ELR (cell line): Measurements from ENCODE around the gene ZNF487.
"Not testable (repeated sequence)": the region's sequence is repeated elsewhere in the genome, so short reads cannot be mapped to it uniquely, and the experiment has no call there.

Experiments used
- DNase-seq: peaks from one replicate; pipeline ENCODE4 v3.0.0-alpha.2; 2015; ENCODE audit warnings: low read depth

The ZNF487 gene

DNA sequence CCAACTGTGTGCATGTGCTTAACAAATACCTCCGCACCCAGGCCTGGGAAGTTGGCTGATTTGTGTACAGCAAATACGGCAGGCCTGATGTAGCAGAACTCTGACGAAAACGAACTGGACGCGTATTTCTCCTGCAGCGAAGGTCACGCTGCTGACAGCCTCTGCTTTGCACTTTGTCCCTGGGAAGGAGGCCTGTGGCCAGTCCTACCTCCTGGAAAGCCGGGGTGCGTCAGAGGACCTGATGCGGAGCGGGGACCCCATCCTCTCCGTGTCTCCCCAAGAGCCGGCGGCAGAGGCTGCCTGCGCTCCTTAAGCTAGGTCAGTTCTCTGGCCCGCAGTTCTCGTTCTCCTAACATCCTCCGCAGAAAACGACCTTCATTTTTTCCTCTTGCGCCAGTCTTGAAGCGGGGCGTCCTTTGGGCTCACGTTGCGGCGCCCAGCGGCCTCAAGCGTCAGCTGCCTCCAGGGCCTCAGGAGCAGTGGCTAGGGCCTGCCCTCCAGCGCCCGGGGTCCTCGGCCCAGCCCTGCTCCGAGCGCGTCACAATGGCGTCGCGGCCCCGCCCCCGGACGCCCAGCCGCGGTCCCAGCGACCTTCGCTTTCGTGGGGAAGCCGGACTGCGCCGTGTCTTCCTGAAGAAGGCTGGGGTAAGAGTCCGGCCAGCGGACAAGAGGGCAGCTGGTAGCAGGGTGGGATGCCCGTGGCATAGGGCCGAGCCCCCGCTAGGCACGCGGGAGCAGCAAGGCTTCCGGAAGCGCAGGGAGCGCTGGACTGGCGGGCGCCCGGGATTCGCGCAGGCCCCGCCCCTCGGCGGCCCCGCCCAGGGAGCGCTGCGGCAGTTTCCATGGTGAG lies at the start of gene ZNF487:
TSS of gene ZNF487 (plus strand) at position 821 of the 850 bp plus-strand sequence. CDS start 38,703 bp downstream, outside the sequence.
- DNase-seq, result peak; percentile 90

DNA sequence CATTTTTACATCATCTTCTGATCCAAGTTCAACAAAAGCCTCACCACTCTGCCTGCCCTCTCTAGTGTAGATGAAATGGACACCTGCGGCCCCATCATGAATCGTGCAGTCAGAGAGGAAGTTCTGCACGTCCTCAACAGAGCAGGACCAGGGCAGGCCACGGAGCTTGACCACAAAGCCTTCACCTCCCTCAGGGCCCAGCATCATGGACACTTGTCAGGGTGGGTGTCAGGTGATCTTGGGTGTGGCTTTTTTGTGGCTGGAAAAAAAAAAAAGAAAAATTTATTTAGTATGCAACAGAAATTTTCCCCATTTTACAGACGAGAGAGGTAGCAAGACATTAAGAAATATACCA lies 49.3 kb upstream of the ZNF487 start:
- DNase-seq, result no peak

DNA sequence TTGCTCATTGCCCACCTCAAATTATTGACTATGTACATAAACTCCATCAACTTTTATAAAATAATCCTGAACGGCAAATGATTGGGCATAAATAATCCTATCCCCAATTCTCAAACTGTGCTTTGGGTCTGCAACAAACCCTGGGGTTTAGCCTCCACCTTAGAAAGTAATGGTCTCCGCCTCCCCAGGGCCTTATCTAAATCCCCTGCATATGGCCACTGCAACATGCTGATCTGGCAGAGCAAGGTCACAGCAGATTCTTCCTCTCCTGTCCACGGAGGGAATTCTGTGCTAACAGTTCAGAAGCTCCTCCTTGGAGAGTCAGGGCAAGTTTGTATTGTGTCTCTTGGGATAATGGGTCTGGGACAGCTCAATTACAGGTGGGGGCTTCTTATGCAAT lies 47.0 kb upstream of the ZNF487 start:
- DNase-seq, result no peak

DNA sequence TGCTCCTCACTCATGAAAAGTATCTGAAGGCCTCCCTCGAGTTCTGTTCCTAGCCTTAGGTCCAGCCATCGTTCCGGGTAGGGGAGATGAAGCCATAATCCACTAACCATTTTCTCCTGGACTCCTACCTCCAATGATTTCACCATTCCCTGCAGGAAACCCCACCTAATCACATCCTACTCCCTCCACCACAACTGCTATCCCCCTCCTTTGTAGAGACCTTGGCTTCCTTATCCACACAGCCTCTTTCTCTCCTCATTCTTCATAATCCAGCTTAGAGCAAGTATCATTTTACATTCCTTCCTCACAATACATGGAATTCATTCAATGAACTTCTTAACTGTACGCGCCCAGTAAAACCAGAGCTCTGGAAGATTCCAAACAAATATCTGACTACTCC lies 46.6 kb upstream of the ZNF487 start:
- no peak for DNase-seq

DNA sequence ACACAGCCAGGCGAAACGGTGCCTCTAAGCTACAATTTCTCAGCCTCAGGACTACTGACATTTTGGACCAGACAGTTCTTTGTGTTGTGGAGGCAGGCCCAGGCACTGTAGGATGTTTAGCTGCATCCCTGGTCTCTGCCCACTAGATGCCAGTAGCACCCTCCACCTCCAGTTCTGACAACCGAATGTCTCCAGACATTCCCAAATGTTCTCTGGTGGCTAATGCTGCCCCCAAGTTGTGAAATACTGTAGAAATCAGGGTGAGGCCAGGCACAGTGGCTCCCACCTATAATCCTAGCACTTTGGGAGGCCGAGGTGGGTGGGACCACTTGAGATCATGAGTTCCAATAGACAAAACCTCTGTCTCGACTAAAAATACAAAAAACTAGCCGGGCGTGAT lies 46.2 kb upstream of the ZNF487 start:
- DNase-seq, result peak; percentile 64

DNA sequence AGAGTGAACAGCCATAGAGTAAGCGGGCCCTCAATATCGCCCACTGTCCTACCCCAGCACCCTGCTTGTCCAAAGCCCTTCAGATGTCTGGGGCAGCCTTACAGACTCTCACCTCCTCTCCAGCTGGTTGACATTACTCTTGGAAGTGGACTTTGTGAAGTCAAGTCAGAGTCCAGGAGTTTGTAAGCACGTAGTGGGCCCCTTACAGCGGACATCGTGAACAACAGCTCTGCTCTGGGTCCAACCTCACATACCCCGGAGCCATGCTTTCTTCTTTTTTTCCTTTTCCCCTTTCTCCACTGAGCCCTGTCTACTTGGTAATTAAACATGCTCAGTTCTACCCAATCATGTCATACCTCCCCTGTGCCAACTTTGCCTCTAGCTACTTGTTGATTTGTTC lies 45.4 kb upstream of the ZNF487 start:
- no peak for DNase-seq

DNA sequence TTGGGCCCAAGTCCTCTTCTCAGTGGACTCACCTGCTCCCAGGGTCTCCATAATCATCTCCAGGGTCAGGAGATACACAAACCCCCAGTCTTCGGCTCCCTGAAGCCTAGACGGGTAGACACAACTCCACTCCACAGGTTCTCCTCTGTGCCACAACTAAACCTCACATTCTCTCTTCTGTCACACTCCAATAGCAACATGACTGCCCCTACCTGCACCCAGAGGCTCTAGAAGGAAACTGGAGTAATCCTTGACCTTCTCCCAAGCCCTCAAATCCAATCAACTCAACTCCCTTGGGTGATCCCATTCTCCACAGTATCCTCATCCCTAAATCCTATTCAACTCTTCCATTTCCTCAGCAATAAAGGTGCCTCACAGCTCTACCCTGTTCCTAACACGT lies 44.2 kb upstream of the ZNF487 start:
- DNase-seq, result no peak

DNA sequence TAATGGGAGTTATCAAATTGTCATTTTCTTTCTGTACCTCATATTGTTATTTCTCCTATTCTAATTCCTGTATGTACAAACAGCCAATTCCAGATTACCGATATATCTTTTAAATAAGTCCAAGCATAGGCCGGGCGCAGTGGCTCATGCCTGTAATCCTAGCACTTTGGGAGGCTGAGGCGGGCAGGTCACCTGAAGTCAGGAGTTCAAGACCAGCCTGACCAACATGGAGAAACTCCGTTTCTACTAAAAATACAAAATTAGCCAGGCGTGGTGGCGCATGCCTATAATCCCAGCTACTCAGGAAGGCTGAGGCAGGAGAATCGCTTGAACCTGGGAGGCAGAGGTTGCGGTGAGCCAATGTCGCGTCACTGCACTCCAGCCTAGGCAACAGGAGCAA lies 43.7 kb upstream of the ZNF487 start:
- not testable (repeated sequence) for DNase-seq

DNA sequence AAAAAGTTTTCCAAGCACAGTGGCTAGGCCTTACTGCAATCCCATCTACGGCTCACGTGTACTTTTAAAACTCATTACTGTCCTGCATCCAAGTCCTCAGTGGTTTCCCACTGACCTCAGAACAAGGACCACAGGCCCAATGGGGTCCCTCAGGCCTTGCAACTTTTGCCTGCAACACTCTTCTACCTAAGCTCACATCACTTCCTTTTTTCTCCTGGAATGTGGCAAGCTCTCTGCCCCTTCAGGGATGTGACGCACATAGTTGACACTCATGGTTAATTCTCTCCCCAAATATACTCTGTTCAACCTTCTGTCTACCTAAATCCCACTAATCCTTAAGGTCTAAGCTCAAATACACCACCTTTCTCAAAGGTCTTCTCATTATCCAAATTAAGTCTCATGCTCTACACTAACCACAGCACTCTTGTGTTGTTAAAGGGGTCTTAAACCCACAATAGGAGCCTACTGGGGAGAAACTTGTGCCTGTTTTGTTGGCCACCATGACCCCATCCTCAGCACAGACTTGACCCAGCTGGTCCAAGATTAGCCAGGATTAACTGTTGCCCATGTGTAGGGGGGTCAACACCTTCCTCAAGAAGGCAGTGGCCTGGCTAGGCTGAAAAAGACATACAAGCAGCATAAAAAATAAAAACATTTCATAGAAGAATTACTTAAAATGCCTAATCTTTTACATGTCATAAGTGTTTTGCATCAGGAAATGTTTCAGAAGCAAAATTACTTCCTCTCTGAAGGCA lies 43.1 kb upstream of the ZNF487 start:
- DNase-seq, result no peak

DNA sequence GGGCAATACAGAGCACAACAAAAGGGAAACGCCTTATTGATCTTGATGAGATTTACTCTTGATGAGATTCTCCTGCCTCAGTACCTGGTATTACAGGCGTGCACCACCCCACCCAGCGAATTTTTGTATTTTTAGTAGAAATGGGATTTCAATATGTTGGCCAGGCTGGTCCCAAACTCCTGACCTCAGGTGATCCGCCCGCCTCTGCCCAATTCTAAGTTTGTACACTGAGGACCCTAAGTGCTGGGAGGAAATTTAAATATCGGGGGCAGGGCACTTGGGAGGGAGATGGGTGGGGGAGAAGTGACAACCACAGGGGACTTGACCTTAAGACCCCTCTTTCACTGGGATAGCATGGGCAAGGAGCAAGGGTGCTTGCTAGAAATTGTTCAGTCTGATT lies 42.0 kb upstream of the ZNF487 start:
- DNase-seq, result no peak

DNA sequence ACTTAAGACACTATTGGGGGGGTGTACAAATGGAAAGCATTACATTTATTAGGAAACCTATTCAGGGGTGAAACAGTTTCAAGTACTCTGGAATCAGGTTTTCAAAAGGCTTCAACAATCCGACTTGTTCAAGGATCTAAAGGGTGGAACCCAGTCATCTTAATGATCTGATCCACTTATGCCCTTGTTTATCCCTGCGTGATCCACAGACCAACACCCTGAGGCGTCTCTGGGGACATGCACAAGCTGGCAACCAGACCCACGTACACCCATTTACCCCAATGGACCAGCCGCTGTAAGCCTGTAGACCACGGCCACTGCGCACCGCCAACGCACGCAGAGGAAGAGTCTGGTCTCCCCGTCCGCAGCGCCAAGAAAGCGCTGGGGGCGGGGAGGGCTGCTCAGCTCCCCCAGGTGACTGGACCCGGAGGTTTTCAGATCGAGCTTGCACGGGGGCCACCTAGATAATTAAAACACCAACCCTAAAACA lies 41.3 kb upstream of the ZNF487 start:
- DNase-seq, result peak; percentile 54

DNA sequence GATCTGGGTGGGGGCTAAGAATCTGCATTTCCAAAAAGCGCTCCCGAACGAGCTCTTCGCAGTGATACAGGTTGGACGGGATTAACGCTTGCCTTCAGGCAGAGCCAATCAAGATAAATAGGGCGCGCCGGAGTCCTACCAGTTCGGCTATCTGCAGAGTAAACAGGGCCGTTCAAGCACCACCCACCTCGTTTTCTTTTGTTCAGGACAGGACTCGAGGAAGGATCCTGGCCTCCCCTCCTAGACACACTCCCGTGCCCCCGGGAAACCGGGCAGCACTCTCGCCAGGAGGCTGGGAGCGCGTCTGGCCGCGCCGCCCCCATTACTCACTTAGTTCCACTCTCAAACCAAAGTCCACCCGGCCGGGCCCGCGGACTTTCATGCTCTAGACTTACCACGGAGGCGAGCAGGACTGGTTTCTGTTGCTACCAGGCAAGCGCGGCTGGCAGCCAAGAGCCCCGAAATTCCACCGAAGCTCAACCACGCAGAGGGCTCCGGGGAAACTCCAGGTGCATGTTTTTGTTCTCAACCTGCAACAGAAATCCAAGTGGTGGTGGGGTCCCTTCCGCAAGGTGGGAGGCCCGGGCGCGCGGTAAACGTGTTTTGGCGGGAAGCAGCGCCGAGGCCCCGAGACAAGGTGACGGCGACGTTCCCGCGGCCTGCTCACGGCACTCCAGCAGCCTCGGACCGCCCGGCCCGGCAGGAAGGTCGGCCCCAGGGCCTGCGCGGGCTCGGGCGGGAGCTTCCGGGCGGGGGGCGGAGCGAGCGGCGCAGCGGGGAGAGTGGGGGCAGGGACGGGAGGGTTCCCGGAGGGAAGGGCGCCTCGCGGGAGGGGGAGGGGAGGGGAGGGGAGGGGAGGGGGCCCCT lies 40.6 kb upstream of the ZNF487 start:
- DNase-seq, result peak; percentile 83

DNA sequence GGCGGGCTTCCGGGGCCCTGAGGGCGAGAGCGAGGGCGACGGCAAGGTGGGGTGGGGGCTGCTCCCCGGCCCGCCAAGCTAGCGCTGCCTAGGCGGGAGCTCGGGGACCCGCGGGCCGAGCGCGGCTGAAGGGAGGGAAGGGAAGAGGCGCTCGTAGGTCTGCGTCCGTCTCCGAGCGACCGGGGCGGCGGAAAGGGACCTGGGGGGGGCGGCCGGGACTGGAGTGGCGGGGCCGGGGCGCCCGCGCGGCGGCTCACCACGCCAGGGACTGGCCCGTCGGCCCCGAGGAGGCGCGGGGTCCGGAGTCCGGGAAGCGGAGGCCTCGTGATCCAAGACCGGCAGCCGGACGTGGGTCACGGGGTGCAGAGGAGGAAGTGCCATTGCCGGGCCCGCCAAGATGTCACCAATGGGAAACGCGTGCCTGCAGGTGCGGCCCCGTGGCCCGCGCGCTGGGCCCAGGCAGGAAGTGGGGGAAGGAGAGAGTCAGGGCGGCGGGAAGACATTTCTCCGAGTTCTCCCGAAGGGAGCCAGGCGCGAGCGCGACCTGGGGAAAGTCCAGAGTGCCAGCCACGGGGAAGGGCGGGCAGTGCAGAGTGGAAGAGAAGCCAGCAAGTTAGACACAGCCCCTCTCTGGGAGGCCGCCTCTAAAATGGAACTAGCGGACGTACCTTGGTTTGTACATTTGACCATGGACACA lies 39.8 kb upstream of the ZNF487 start:
- peak; percentile 95 for DNase-seq

DNA sequence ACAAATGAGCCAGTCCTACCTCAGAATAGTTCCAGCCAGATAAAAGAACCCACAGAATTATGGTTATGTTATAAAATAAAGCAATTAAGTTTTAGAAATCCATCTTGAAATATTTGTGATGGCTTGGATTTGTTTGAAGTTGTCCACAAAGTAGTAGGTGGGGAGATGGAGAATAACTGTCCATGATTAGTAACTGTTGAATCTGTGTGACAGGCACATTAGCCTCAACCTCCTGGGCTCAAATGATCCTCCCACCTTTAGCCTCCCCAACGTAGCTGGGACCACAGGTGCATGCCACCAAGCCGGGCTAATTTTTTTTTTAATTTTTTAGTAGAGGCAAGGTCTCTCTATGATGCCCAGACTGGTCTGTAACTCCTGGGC lies 38.0 kb upstream of the ZNF487 start:
- no peak for DNase-seq

DNA sequence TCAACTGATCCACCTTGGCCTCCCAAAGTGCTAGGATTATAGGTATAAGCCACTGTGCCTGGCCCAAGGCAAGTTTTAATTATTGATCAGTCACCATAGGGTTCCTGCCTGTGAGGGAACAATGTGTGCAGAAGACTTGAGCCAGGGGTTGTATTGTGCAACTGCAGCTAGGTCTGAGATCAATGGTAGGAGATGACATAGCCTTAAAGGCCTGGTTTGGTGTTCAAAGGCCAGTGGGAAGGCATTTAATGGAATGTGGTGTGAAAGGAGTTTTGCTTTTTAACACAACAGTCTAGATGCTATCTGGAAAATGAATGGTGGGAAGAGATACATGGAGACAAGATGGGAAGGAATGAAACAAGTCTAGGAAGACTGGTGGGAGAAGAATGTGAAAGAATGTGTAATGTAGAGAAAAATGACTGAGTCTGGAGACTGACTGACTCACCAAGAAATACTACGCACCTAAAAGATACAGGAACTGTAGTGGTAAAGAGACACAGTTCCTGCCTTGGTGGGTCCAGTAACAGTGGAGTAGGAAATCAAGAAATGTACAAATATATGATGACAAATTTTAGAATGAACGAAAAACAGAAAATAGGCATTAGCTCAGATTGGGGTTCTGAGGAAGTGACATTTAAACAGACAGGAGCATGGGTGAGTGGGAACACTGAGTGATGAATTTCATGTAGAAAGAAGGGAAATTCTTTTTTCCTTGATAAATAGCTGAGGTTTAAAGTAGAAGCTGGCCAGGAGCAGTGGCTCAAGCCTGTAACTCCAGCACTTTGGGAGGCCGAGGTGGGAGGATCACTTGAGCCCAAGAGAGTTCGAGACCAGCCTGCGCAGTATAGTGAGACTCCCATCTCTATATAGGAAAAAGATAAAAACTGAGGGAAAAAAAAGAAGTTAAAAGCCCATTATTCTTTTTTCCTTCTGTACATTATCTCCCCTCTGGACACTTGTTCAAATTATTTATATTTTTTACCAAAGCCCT lies 37.3 kb upstream of the ZNF487 start:
- DNase-seq, result peak; percentile 78

DNA sequence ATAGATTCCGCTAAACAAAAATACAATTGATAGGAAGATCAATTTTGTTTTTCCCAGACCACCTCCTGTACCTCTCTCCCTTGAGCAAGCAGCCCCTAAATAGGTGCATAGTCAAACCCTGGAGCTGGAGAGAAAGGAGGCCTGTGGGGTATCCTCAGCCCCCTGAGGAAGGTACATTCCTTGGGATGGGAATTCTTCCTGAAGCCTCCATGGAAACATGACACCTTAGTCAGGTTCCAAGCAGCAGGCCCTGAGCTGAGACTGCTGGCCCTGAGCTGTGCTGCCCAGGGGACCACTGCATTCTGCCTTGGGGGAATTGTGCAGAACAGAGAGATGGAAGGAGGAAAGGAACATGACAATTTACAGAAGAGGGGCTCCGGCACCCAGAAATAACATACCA lies 35.3 kb upstream of the ZNF487 start:
- no peak for DNase-seq

DNA sequence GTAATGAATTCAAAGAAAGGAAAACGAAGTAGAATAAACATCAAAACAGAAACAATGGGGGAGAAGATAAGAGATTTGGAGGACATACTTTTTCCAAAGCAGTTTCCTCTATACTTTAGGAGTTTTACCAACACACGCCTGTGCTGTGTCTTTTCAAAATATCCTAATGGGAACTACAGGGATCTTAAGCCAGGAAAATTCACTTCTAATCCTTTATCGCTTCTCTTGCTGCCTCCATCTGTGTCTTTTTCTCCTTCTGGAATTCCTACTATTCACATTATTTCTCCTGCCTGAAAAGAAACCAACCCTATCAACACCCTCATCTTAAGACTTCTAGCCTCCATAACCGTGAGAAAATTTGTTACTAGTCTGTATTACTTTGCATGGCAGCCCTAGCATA lies 34.7 kb upstream of the ZNF487 start:
- no peak for DNase-seq

DNA sequence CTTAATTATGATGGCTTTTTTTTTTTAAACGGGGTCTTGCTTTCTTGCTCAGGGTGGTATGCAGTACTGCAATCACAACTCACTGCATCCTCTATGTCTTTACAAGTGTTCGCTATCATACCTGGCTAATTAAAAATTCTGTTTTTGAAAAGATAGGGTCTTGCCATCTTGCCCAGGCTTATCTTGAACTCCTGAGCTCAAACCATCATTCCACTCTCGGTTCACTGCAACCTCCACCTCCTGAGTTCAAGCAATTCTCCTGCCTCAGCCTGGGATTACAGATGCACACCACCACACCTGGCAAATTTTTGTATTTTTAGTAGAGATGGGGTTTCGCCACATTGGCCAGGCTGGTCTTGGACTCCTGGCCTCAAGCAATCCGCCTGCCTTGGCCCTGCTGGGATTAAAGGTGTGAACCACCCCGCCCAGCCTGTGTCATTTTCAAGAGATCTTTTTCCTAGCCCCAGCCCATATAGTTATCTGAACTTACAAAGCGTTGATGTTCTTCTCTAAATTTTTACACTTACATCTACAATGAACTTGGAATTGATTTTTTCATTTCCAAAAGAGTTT lies 33.9 kb upstream of the ZNF487 start:
- no peak for DNase-seq

DNA sequence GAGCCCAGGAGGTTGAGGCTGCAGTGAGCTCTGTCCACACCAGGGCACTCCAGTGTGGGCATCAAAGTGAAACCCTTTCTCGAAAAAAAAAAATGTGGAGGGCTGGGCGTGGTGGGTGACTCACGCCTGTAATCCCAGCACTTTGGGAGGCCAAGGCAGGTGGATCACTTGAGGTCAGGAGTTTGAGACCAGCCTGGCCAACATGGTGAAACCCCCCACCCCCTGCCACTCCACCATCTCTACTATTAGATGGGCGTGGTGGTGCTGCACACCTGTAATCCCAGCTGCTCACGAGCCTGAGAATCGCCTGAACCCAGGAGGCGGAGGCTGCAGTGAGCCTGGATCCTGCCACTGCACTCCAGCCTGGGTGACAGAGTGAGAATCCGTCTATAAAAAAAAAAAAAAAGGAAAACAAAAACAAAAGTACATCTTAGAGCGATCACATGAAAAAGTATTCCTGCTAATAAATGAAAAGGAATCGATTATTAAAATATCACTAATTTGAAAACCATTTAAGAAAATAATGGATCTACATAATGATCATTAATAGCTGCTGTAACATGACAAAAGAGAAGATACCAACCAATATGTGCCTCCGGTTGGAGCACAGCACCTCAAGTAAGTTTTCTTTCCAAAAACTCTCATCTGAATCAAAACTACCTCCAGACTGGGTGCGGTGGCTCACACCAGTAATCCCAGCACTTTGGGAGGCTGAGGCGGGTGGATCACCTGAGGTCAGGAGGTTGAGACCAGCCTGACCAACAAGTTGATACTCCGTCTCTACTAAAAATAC lies 32.8 kb upstream of the ZNF487 start:
- DNase-seq, result peak; percentile 63
